HCT116 (cell line): ENCODE data around the gene GLRA3. TPM values are rescaled to one million over a fixed set of nuclear protein-coding genes. Genes with fewer than 3 reads are reported as not detected.

Experiments
- ATAC-seq: fragments of 200-7000 bp; cut with Tn5 transposase; 2 replicates; pipeline ENCODE4 v1.9.1; 2020; ENCODE audit warnings: mild to moderate bottlenecking, moderate library complexity
- BruUV-seq: library from RNA; stranded (reverse); fragments of 400-500 nt; replicated peaks from 2 replicates; lab custom pipeline; 2021; lab: Mats Ljungman, UMichigan
- CTCF ChIA-PET: fragments of 300-600 bp; sonication (Branson Sonifier 250); formaldehyde crosslinking; loops from one replicate; lab custom pipeline; 2021; ENCODE audit warnings: antibody characterized with exemption; lab: Charles Lee
- POLR2A ChIA-PET: fragments of 300-600, 350-600 bp; sonication (Branson Sonifier 250); formaldehyde crosslinking; loops from one replicate; lab custom pipeline; 2021; ENCODE audit warnings: antibody characterized with exemption; lab: Charles Lee
- RAD21 ChIA-PET, 2 experiments: fragments of 300-600 bp; sonication (Branson Sonifier 250); formaldehyde crosslinking; loops; one replicate each; lab custom pipeline; 2023; ENCODE audit warnings: low total read pairs in 2 of 2; ENCODE audit not compliant: uncharacterized antibody in 2 of 2, unreplicated experiment in 2 of 2, low non-redundant PET in 1 of 2; lab: Charles Lee
- DNase-seq: peaks from one replicate; pipeline ENCODE4 v3.0.0-alpha.2; 2010; ENCODE audit warnings: low read depth, low spot score
- H2AFZ ChIP-seq: fragments of 200-600 bp; shearing (Covaris generic), sonication (generic); 2 replicates; pipeline ENCODE4 v1.6.1; 2017; ENCODE audit warnings: low read depth, mixed run types, mixed read lengths, antibody characterized with exemption, low read length; ENCODE audit not compliant: poor library complexity, severe bottlenecking
- H3K27ac ChIP-seq: 2 replicates; pipeline ENCODE4 v1.5.1; 2012; ENCODE audit warnings: low read depth, low read length
- H3K27me3 ChIP-seq: fragments of 200-600 bp; sonication (generic); 2 replicates; pipeline ENCODE4 v1.6.1; 2016; ENCODE audit warnings: mixed run types, low read length, mixed read lengths; ENCODE audit not compliant: insufficient read depth
- H3K36me3 ChIP-seq, 2 experiments: fragments of 200-500 bp in 1 of 2; fragments of 200-600 bp in 1 of 2; sonication (Bioruptor generic) in 1 of 2; sonication (generic) in 1 of 2; 2 replicates each; pipeline versions ENCODE4 v1.5.1 to v1.6.1; 2014 to 2016; ENCODE audit warnings: low read length in 2 of 2, inconsistent platforms in 1 of 2, mixed read lengths in 1 of 2, mixed run types in 1 of 2; ENCODE audit not compliant: insufficient read depth in 2 of 2, control insufficient read depth in 1 of 2
- H3K4me1 ChIP-seq, 2 experiments: fragments of 200-600 bp in 1 of 2; sonication (generic) in 1 of 2; 2 replicates each; pipeline versions ENCODE4 v1.5.1 to v1.6.1; 2012 to 2017; ENCODE audit warnings: low read length in 2 of 2, inconsistent platforms in 1 of 2, mild to moderate bottlenecking in 1 of 2, mixed read lengths in 1 of 2, mixed run types in 1 of 2, moderate library complexity in 1 of 2; ENCODE audit not compliant: insufficient read depth in 2 of 2, control insufficient read depth in 1 of 2
- H3K4me2 ChIP-seq: fragments of 200-600 bp; sonication (generic); 2 replicates; pipeline ENCODE4 v1.6.1; 2017; ENCODE audit warnings: mixed run types, low read length, mixed read lengths
- H3K4me3 ChIP-seq, 2 experiments: fragments of 200-600 bp in 1 of 2; sonication (generic) in 1 of 2; replicated peaks in 1 of 2; 2 replicates each; pipeline ENCODE4 v1.5.1; 2011 to 2016; ENCODE audit warnings: low read length in 2 of 2, control low read depth in 1 of 2, low read depth in 1 of 2, mild to moderate bottlenecking in 1 of 2, mixed read lengths in 1 of 2, mixed run types in 1 of 2
- H3K79me2 ChIP-seq: fragments of 200-600 bp; sonication (generic); 2 replicates; pipeline ENCODE4 v1.6.1; 2017; ENCODE audit warnings: mild to moderate bottlenecking, mixed run types, low read length, moderate library complexity, mixed read lengths; ENCODE audit not compliant: insufficient read depth
- H3K9ac ChIP-seq: fragments of 200-600 bp; sonication (generic); 2 replicates; pipeline ENCODE4 v1.6.1; 2016; ENCODE audit warnings: low read length, mixed read lengths
- H3K9me2 ChIP-seq: fragments of 200-600 bp; sonication (generic), shearing (Covaris generic); 2 replicates; pipeline ENCODE4 v1.6.1; 2017; ENCODE audit warnings: mixed run types, mild to moderate bottlenecking, moderate library complexity; ENCODE audit not compliant: insufficient read depth
- H3K9me3 ChIP-seq, 2 experiments: fragments of 200-500 bp in 1 of 2; fragments of 200-600 bp in 1 of 2; sonication (Bioruptor generic) in 1 of 2; sonication (generic) in 1 of 2; 2 replicates each; pipeline ENCODE4 v1.6.1; 2014 to 2017; ENCODE audit warnings: low read length in 2 of 2, mixed read lengths in 2 of 2, inconsistent platforms in 1 of 2, low read depth in 1 of 2, mild to moderate bottlenecking in 1 of 2, mixed run types in 1 of 2, moderate library complexity in 1 of 2; ENCODE audit not compliant: control insufficient read depth in 1 of 2, insufficient read depth in 1 of 2
- H4K20me1 ChIP-seq: fragments of 200-600 bp; sonication (generic), shearing (Covaris generic); 2 replicates; pipeline ENCODE4 v1.6.1; 2017; ENCODE audit warnings: mixed run types, mild to moderate bottlenecking, moderate library complexity; ENCODE audit not compliant: insufficient read depth
- CBX3 ChIP-seq: IDR thresholded peaks from 2 replicates; pipeline ENCODE4 v1.6.1; 2012; ENCODE audit warnings: low read depth
- CTCF ChIP-seq, 3 experiments: fragments of 200-600 bp in 1 of 3; sonication (generic) in 1 of 3; IDR thresholded peaks in 2 of 3; conservative IDR thresholded peaks in 1 of 3; 2 replicates each; pipeline ENCODE4 v1.5.1; 2012 to 2017; ENCODE audit warnings: low read depth in 2 of 3, low read length in 2 of 3, antibody characterized with exemption in 1 of 3, borderline replicate concordance in 1 of 3, control low read depth in 1 of 3, mild to moderate bottlenecking in 1 of 3, mixed read lengths in 1 of 3, mixed run types in 1 of 3, moderate library complexity in 1 of 3; ENCODE audit not compliant: insufficient read depth in 1 of 3
- EGR1 ChIP-seq: IDR thresholded peaks from 2 replicates; pipeline ENCODE4 v1.6.1; 2012; ENCODE audit warnings: low read depth
- EZH2 ChIP-seq: fragments of 200-600 bp; sonication (generic); IDR thresholded peaks from 2 replicates; pipeline ENCODE4 v1.6.1; 2017; ENCODE audit warnings: antibody characterized with exemption, mixed run types
- FOSL1 ChIP-seq: IDR thresholded peaks from 2 replicates; pipeline ENCODE4 v1.6.1; 2012; ENCODE audit warnings: low read depth
- JUND ChIP-seq: IDR thresholded peaks from 2 replicates; pipeline ENCODE4 v1.6.1; 2012
- POLR2A ChIP-seq: IDR thresholded peaks from 2 replicates; pipeline ENCODE4 v1.7.0; 2011; ENCODE audit warnings: borderline replicate concordance; ENCODE audit not compliant: insufficient read depth, insufficient read length; ENCODE audit errors: extremely low read depth
- POLR2AphosphoS5 ChIP-seq: IDR thresholded peaks from 2 replicates; pipeline ENCODE4 v1.6.1; 2011; ENCODE audit warnings: mild to moderate bottlenecking, low read depth, low read length, moderate library complexity
- RAD21 ChIP-seq: IDR thresholded peaks from 2 replicates; pipeline ENCODE4 v1.6.1; 2012; ENCODE audit warnings: low read depth, mild to moderate bottlenecking
- SIN3A ChIP-seq: IDR thresholded peaks from 2 replicates; pipeline ENCODE4 v1.6.1; 2012; ENCODE audit warnings: low read depth
- SP1 ChIP-seq: IDR thresholded peaks from 2 replicates; pipeline ENCODE4 v1.6.1; 2012; ENCODE audit warnings: low read depth
- SRF ChIP-seq: IDR thresholded peaks from 2 replicates; pipeline ENCODE4 v1.6.1; 2012; ENCODE audit warnings: low read depth
- TCF7L2 ChIP-seq: IDR thresholded peaks from 2 replicates; pipeline ENCODE4 v1.7.0; 2011; ENCODE audit warnings: borderline replicate concordance, inconsistent platforms; ENCODE audit not compliant: insufficient read depth, insufficient read length; ENCODE audit errors: extremely low read depth
- ZBTB33 ChIP-seq: IDR thresholded peaks from 2 replicates; pipeline ENCODE4 v1.6.1; 2011; ENCODE audit warnings: mild to moderate bottlenecking, low read length, moderate library complexity; ENCODE audit not compliant: insufficient replicate concordance; ENCODE audit errors: extremely low read depth
- ZFX ChIP-seq: fragments of 450-650 bp; IDR thresholded peaks from 2 replicates; pipeline ENCODE4 v1.6.1; 2017
- intact Hi-C: fragments of 100-400 bp; cut with micrococcal nuclease; formaldehyde crosslinking; loops from 2 replicates; pipeline ENCODE4 v1.10.0; 2022
- total RNA-seq: library from RNA; stranded (reverse); gene quantifications from one replicate; pipeline ENCODE4 v1.2.1, GENCODE V29; 2021; ENCODE audit not compliant: unreplicated experiment

The GLRA3 gene
- total RNA-seq, 1 experiment from 2014 or later, result not detected

GRCh38 chr4:174699654-174700053 is 129.4 kb downstream of the GLRA3 start:
- Histone ChIP-seq H2AFZ (no peak overlapping the region), H3K27ac (no peak overlapping the region), H4K20me1 (no peaks in the 10 kb centered on the region), H3K4me3 (no peak overlapping the region), H3K4me1 (peaks cover 0 to 8% of the 10 kb centered on the region in 2 experiments; a peak in 3 of 4 replicates), H3K9me2 (no peaks in the 10 kb centered on the region), H3K9ac (no peak overlapping the region), H3K36me3 (no peaks in the 10 kb centered on the region), H3K27me3 (no peaks in the 10 kb centered on the region), H3K4me2 (no peak overlapping the region), H3K9me3 (no peaks in the 10 kb centered on the region), H3K79me2 (no peaks in the 10 kb centered on the region)
- ChIA-PET POLR2A (no interaction called here), RAD21 (no interaction called here), CTCF (no interaction called here)
- BruUV-seq, result no TSS peak
- no peak for ATAC-seq
- TF ChIP-seq POLR2AphosphoS5, result no peak
- no peak for TF ChIP-seq TCF7L2
- TF ChIP-seq JUND, result no peak
- intact Hi-C loops, result no loop called here
- no peak for DNase-seq

- Histone ChIP-seq H3K4me2 (no peak overlapping the region), H3K4me1 (peaks cover 0 to 2% of the 10 kb centered on the region in 2 experiments; a peak in 3 of 4 replicates), H3K27ac (no peak overlapping the region), H3K27me3 (no peaks in the 10 kb centered on the region), H3K9me3 (no peaks in the 10 kb centered on the region), H2AFZ (no peak overlapping the region), H3K79me2 (no peaks in the 10 kb centered on the region), H4K20me1 (no peaks in the 10 kb centered on the region), H3K4me3 (no peak overlapping the region), H3K9me2 (no peaks in the 10 kb centered on the region), H3K36me3 (no peaks in the 10 kb centered on the region), H3K9ac (no peak overlapping the region)
- no TSS peak for BruUV-seq
- CTCF ChIA-PET, result no interaction called here
- no peak for DNase-seq
- no peak for ATAC-seq
- POLR2A ChIA-PET, result no interaction called here
- RAD21 ChIA-PET, result no interaction called here
- intact Hi-C loops, result no loop called here
- no peak for TF ChIP-seq POLR2A
- no peak for TF ChIP-seq CTCF (IDR thresholded peaks at IDR 0.05 in 2 of 3, conservative IDR thresholded peaks at IDR 0.05 in 1 of 3; ENCODE audit: borderline replicate concordance in 1 of 3, insufficient read depth in 1 of 3, low read depth in 2 of 3, low read length in 2 of 3)
- no peak for TF ChIP-seq FOSL1
- TF ChIP-seq JUND, result no peak
- no peak for TF ChIP-seq TCF7L2
- no peak for TF ChIP-seq EZH2
- TF ChIP-seq CBX3, result no peak
- no peak for TF ChIP-seq ZFX
- no peak for TF ChIP-seq SIN3A
- no peak for TF ChIP-seq SP1
- TF ChIP-seq RAD21, result no peak
- TF ChIP-seq ZBTB33, result no peak
- TF ChIP-seq EGR1, result no peak
- TF ChIP-seq SRF, result no peak
These were observed 131.2 kb downstream of the GLRA3 start for GRCh38 chr4:174697896-174698295.
